H1 (cell line): ENCODE data around the gene DNMT1. TPM values are rescaled to one million over a fixed set of nuclear protein-coding genes. Genes with fewer than 3 reads are reported as not detected.
A peak's percentile ranks its signal among the peaks of the same experiment; 100 is the strongest.

ENCODE experiments used
- CTCF ChIA-PET: fragments of 300-600 bp; sonication (Branson Sonifier 250); formaldehyde crosslinking; loops from one replicate; lab custom pipeline; 2021; ENCODE audit not compliant: partially characterized antibody; lab: Charles Lee
- POLR2A ChIA-PET: fragments of 300-600 bp; sonication (Branson Sonifier 250); formaldehyde crosslinking; loops from one replicate; lab custom pipeline; 2021; ENCODE audit warnings: inconsistent platforms; ENCODE audit not compliant: partially characterized antibody; lab: Charles Lee
- DNase-seq, 2 experiments: peaks; one replicate each; pipeline versions ENCODE4 v3.0.0 to v3.0.0-alpha.2; 2010 to 2022; ENCODE audit warnings: low spot score in 2 of 2, low read depth in 1 of 2, mixed read lengths in 1 of 2
- FAIRE-seq: peaks from 2 replicates; lab custom pipeline; 2011; peaks lifted over from hg19 to GRCh38; lab: Jason Lieb, UNC
- H2AFZ ChIP-seq: 2 replicates; pipeline ENCODE4 v1.8.1; 2012; ENCODE audit warnings: low read length, inconsistent platforms
- H2AK5ac ChIP-seq: 2 replicates; pipeline ENCODE4 v1.6.1; 2013; ENCODE audit warnings: low read depth, low read length
- H2BK120ac ChIP-seq: replicated peaks from 2 replicates; pipeline ENCODE3; 2013; ENCODE audit warnings: low read depth, low read length, inconsistent platforms
- H2BK12ac ChIP-seq: 2 replicates; pipeline ENCODE4 v1.6.1; 2013; ENCODE audit warnings: low read depth, low read length
- H2BK15ac ChIP-seq: 2 replicates; pipeline ENCODE4 v1.6.1; 2013; ENCODE audit warnings: low read length
- H2BK20ac ChIP-seq: 2 replicates; pipeline ENCODE4 v1.6.1; 2013; ENCODE audit warnings: low read length
- H2BK5ac ChIP-seq: 2 replicates; pipeline ENCODE4 v1.6.1; 2013; ENCODE audit warnings: low read depth, low read length
- H3K14ac ChIP-seq: 2 replicates; pipeline ENCODE4 v1.6.1; 2013; ENCODE audit warnings: inconsistent platforms; ENCODE audit not compliant: insufficient read length
- H3K18ac ChIP-seq: 2 replicates; pipeline ENCODE4 v1.6.1; 2013; ENCODE audit warnings: low read length; ENCODE audit errors: extremely low read depth
- H3K23ac ChIP-seq: 2 replicates; pipeline ENCODE4 v1.6.1; 2013; ENCODE audit warnings: inconsistent platforms; ENCODE audit not compliant: insufficient read length
- H3K23me2 ChIP-seq: 2 replicates; pipeline ENCODE4 v1.6.1; 2013; ENCODE audit warnings: low read depth, low read length
- H3K27ac ChIP-seq: 2 replicates; pipeline ENCODE4 v1.6.1; 2011; ENCODE audit warnings: low read depth, low read length, inconsistent platforms
- H3K27me3 ChIP-seq, 4 experiments: replicated peaks in 1 of 4; 1 replicate in 1 of 4; 2 replicates in 3 of 4; pipeline versions ENCODE4 v1.6.1 to v1.8.1; 2011 to 2013; ENCODE audit warnings: low read length in 3 of 4, mild to moderate bottlenecking in 3 of 4, inconsistent platforms in 2 of 4, mixed read lengths in 2 of 4, moderate library complexity in 1 of 4; ENCODE audit not compliant: control insufficient read depth in 3 of 4, insufficient read depth in 3 of 4; ENCODE audit errors: extremely low read depth in 1 of 4
- H3K36me3 ChIP-seq, 4 experiments: 2 replicates each; pipeline versions ENCODE4 v1.6.1 to v1.8.1; 2011 to 2013; ENCODE audit warnings: mild to moderate bottlenecking in 4 of 4, low read length in 3 of 4, moderate library complexity in 2 of 4, control low read depth in 1 of 4, inconsistent platforms in 1 of 4; ENCODE audit not compliant: insufficient read depth in 4 of 4, control insufficient read depth in 2 of 4
- H3K4ac ChIP-seq: replicated peaks from 2 replicates; pipeline ENCODE3; 2013; ENCODE audit warnings: low read length, low read depth, mixed read lengths, inconsistent platforms; ENCODE audit not compliant: insufficient read length
- H3K4me1 ChIP-seq, 4 experiments: replicated peaks in 1 of 4; 1 replicate in 1 of 4; 2 replicates in 3 of 4; pipeline versions ENCODE4 v1.6.1 to v1.8.1; 2011 to 2013; ENCODE audit warnings: low read length in 3 of 4, inconsistent platforms in 2 of 4, mixed read lengths in 1 of 4; ENCODE audit not compliant: insufficient read depth in 4 of 4, control insufficient read depth in 3 of 4
- H3K4me2 ChIP-seq, 2 experiments: 2 replicates each; pipeline versions ENCODE4 v1.6.1 to v1.8.1; 2011 to 2013; ENCODE audit warnings: low read depth in 2 of 2, low read length in 2 of 2, control low read depth in 1 of 2, inconsistent platforms in 1 of 2, mild to moderate bottlenecking in 1 of 2; ENCODE audit not compliant: insufficient read depth in 1 of 2
- H3K4me3 ChIP-seq, 4 experiments: fragments of 200-600, 300-600 bp in 1 of 4; sonication (generic), shearing (Covaris generic), sonication (Bioruptor Twin) in 1 of 4; 2 replicates each; pipeline versions ENCODE4 v1.5.1 to v1.8.1; 2011 to 2016; ENCODE audit warnings: low read length in 4 of 4, low read depth in 3 of 4, control low read depth in 2 of 4, inconsistent platforms in 2 of 4, mild to moderate bottlenecking in 2 of 4, mixed read lengths in 1 of 4, moderate library complexity in 1 of 4; ENCODE audit not compliant: insufficient read depth in 2 of 4; ENCODE audit errors: extremely low read depth in 1 of 4
- H3K56ac ChIP-seq: replicated peaks from 2 replicates; pipeline ENCODE3; 2013; ENCODE audit warnings: low read depth, mild to moderate bottlenecking, mixed read lengths, low read length, inconsistent platforms; ENCODE audit not compliant: insufficient read length
- H3K79me1 ChIP-seq: 2 replicates; pipeline ENCODE4 v1.6.1; 2013; ENCODE audit warnings: low read depth, low read length, control low read depth
- H3K79me2 ChIP-seq, 2 experiments: 2 replicates each; pipeline versions ENCODE4 v1.6.1 to v1.8.1; 2012 to 2013; ENCODE audit warnings: low read length in 2 of 2, mild to moderate bottlenecking in 2 of 2, inconsistent platforms in 1 of 2; ENCODE audit not compliant: insufficient read depth in 2 of 2, control insufficient read depth in 1 of 2
- H3K9ac ChIP-seq, 4 experiments: replicated peaks in 1 of 4; 1 replicate in 1 of 4; 2 replicates in 3 of 4; pipeline versions ENCODE4 v1.6.1 to v1.8.1; 2011 to 2013; ENCODE audit warnings: low read depth in 3 of 4, low read length in 3 of 4, control low read depth in 2 of 4, mild to moderate bottlenecking in 2 of 4, moderate library complexity in 2 of 4, inconsistent platforms in 1 of 4; ENCODE audit errors: extremely low read depth in 1 of 4
- H3K9me3 ChIP-seq, 2 experiments: 2 replicates each; pipeline versions ENCODE4 v1.6.1 to v1.8.1; 2012 to 2013; ENCODE audit warnings: mild to moderate bottlenecking in 2 of 2, moderate library complexity in 2 of 2, control low read depth in 1 of 2, inconsistent platforms in 1 of 2, low read depth in 1 of 2, low read length in 1 of 2, mixed read lengths in 1 of 2; ENCODE audit not compliant: insufficient read depth in 2 of 2
- H4K20me1 ChIP-seq, 2 experiments: replicated peaks in 1 of 2; 2 replicates each; pipeline versions ENCODE3 to v1.8.1; 2011 to 2013; ENCODE audit warnings: inconsistent platforms in 2 of 2, low read length in 2 of 2, mild to moderate bottlenecking in 1 of 2; ENCODE audit not compliant: insufficient read depth in 2 of 2, control insufficient read depth in 1 of 2
- H4K5ac ChIP-seq: 2 replicates; pipeline ENCODE4 v1.6.1; 2013; ENCODE audit warnings: low read length, low read depth, mixed read lengths, inconsistent platforms; ENCODE audit not compliant: insufficient read length
- H4K8ac ChIP-seq: 2 replicates; pipeline ENCODE4 v1.8.0; 2013; ENCODE audit warnings: mild to moderate bottlenecking, moderate library complexity, low read length, inconsistent platforms; ENCODE audit not compliant: insufficient read depth; ENCODE audit errors: extremely low read depth
- H4K91ac ChIP-seq: replicated peaks from 2 replicates; pipeline ENCODE3; 2013; ENCODE audit warnings: low read length, mixed read lengths, inconsistent platforms; ENCODE audit not compliant: insufficient read length
- CEBPB ChIP-seq: IDR thresholded peaks from 2 replicates; pipeline ENCODE4 v1.6.1; 2012; ENCODE audit warnings: low read depth, low read length
- CTBP2 ChIP-seq: IDR thresholded peaks from 2 replicates; pipeline ENCODE4 v1.7.0; 2011; ENCODE audit warnings: borderline replicate concordance, mild to moderate bottlenecking, moderate library complexity, mixed read lengths, low read length; ENCODE audit not compliant: insufficient read depth, insufficient read length
- EP300 ChIP-seq, 2 experiments: IDR thresholded peaks; 1 replicate in 1 of 2; 2 replicates in 1 of 2; pipeline ENCODE4 v1.6.1; 2011 to 2012; ENCODE audit warnings: low read depth in 2 of 2, low read length in 2 of 2, mild to moderate bottlenecking in 2 of 2, borderline replicate concordance in 1 of 2, inconsistent platforms in 1 of 2, moderate library complexity in 1 of 2
- FOSL1 ChIP-seq: IDR thresholded peaks from 2 replicates; pipeline ENCODE4 v1.6.1; 2011; ENCODE audit warnings: mild to moderate bottlenecking, low read depth, low read length, moderate library complexity; ENCODE audit not compliant: insufficient read depth
- PHF8 ChIP-seq: fragments of 200-600 bp; sonication (generic); conservative IDR thresholded peaks from 2 replicates; pipeline ENCODE4 v1.7.1; 2012; ENCODE audit warnings: low read depth, mild to moderate bottlenecking, inconsistent platforms, low read length, moderate library complexity
- SIN3A ChIP-seq, 2 experiments: IDR thresholded peaks in 1 of 2; conservative IDR thresholded peaks in 1 of 2; 2 replicates each; pipeline ENCODE4 v1.6.1; 2011 to 2012; ENCODE audit warnings: low read length in 2 of 2, improper control_type of control experiment in 1 of 2, low read depth in 1 of 2, mild to moderate bottlenecking in 1 of 2
- WGBS, 2 experiments: shearing (Covaris generic) in 1 of 2; methylation state at CpG; one replicate each; pipeline versions ENCODE4 v1.1.6 to v1.1.7; 2013 to 2015; ENCODE audit warnings: low lambda C conversion rate in 2 of 2, mixed read lengths in 2 of 2, inconsistent platforms in 1 of 2, low coverage in 1 of 2, missing lambda C conversion rate in 1 of 2; ENCODE audit not compliant: insufficient replicate concordance in 2 of 2, insufficient coverage in 1 of 2, insufficient read length in 1 of 2; ENCODE audit errors: extremely low coverage in 1 of 2, missing lambda C conversion rate in 1 of 2; 5-methylcytosine and 5-hydroxymethylcytosine counted together
- polyA plus RNA-seq, 7 experiments: library from polyadenylated mRNA; depleted of rRNA in 3 of 7; stranded (reverse) in 5 of 7; unstranded in 2 of 7; fragments of >200 nt in 5 of 7; fragments of 200-250 nt in 2 of 7; gene quantifications; 1 replicate in 5 of 7; 2 replicates in 1 of 7; 4 replicates in 1 of 7; pipeline versions ENCODE4 v1.2.1 to v1.2.3, GENCODE V29; 2011 to 2013; ENCODE audit warnings: missing spikeins in 2 of 7, mixed read lengths in 2 of 7
- total RNA-seq: library from RNA; stranded (reverse); fragmentation: NEBNext Ultra II Directional; extraction: Animal tissue kit (Norgen Biotek cat#: 25700); gene quantifications from 2 replicates; pipeline ENCODE4 v1.2.1, GENCODE V29; 2021

DNMT1 gene
- total and polyA plus RNA-seq, 2 of the 8 experiments (the other 6 are each of a cell fraction or from before 2014, with no cell fraction given), result 101 to 210 TPM

- DNase-seq, result no peak
- WGBS, 2 experiments, result 83% methylated on average over 5 of the region's 5 CpGs; no CpG with 5 or more reads in 1 of the 2 experiments
Measured at GRCh38 chr19:10214784-10215183, 20.0 kb upstream of the DNMT1 start.

More at GRCh38 chr19:10214784-10215183, 20.0 kb upstream of the DNMT1 start:
- Histone ChIP-seq H2BK5ac (no peak overlapping the region), H3K27ac (no peak overlapping the region), H3K79me2 (no peaks in the 10 kb centered on the region), H3K56ac (no peak overlapping the region), H3K36me3 (no peaks in the 10 kb centered on the region), H2BK15ac (no peak overlapping the region), H3K9ac (no peak overlapping the region), H3K23me2 (no peaks in the 10 kb centered on the region), H2BK120ac (no peak overlapping the region), H4K20me1 (no peaks in the 10 kb centered on the region), H4K5ac (no peak overlapping the region), H3K4me3 (no peak overlapping the region), H3K18ac (no peak overlapping the region), H3K27me3 (no peaks in the 10 kb centered on the region), H2BK12ac (no peak overlapping the region), H3K4ac (no peak overlapping the region), H3K4me2 (no peak overlapping the region), H3K4me1 (no peaks in the 10 kb centered on the region), H4K91ac (no peak overlapping the region), H3K23ac (no peak overlapping the region), H2AFZ (no peak overlapping the region), H2BK20ac (no peak overlapping the region), H2AK5ac (no peak overlapping the region), H3K9me3 (no peaks in the 10 kb centered on the region), H3K79me1 (no peaks in the 10 kb centered on the region), H4K8ac (no peak overlapping the region), H3K14ac (no peak overlapping the region)
- TF ChIP-seq PHF8, result no peak
- no peak for TF ChIP-seq FOSL1
- 0 out of 2 replicates have a peak, but pooled peaks have one; percentile 33 for TF ChIP-seq CEBPB
- TF ChIP-seq CTBP2, result no peak
- no peak for TF ChIP-seq SIN3A (conservative IDR thresholded peaks at IDR 0.05 in 1 of 2, IDR thresholded peaks at IDR 0.05 in 1 of 2; ENCODE audit: low read depth in 1 of 2, low read length in 2 of 2)
- no peak for TF ChIP-seq EP300 (IDR thresholded peaks at IDR 0.05; ENCODE audit: borderline replicate concordance in 1 of 2, low read depth in 2 of 2, low read length in 2 of 2)
- FAIRE-seq, result no peak
- ChIA-PET CTCF (interaction anchor here (0.9 to 7.5 kb wide), 3 partner anchors 13 to 35 kb away, joined by 3 to 51 read pairs (median 8); no protein-coding TSS in a partner anchor), POLR2A (interaction anchor here (0.7 to 1.7 kb wide), 3 partner anchors 12 to 48 kb away, joined by 3 to 4 read pairs (median 3); no protein-coding TSS in a partner anchor)
